GM21825 (cell line): ENCODE data around the gene RASAL2.
"Not testable (repeated sequence)": the region's sequence is repeated elsewhere in the genome, so short reads cannot be mapped to it uniquely, and the experiment has no call there.

Experiments
- ATAC-seq: cut with Tn5 transposase; IDR thresholded peaks from one replicate; pipeline ENCODE4 v1.9.1; 2021; ENCODE audit warnings: mild to moderate bottlenecking, moderate library complexity; ENCODE audit not compliant: unreplicated experiment

The RASAL2 gene

GRCh38 chr1:178330848-178331497 is 237.1 kb downstream of the RASAL2 start:
- no peak for ATAC-seq

DNA sequence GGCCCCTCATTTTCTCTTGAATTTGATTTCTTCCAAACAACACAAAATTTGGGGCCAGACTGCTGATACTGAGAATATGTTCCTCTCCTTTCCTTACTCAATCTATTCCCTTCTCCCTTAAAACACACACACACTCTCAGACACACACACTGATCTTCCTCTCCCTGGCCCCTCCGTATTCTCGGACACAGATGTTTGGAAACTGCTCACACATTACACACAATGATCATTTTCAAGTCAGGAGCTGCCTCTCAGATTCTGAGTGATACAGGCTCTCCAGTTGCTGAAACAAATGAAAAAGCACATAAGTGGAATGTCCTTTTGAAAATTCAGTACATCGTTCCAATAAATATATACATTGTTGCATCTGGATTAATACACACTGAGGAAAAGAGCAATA is 241.5 kb downstream of the RASAL2 start:
- ATAC-seq = no peak

GRCh38 chr1:178337091-178337706 is 243.3 kb downstream of the RASAL2 start:
- ATAC-seq = no peak

DNA sequence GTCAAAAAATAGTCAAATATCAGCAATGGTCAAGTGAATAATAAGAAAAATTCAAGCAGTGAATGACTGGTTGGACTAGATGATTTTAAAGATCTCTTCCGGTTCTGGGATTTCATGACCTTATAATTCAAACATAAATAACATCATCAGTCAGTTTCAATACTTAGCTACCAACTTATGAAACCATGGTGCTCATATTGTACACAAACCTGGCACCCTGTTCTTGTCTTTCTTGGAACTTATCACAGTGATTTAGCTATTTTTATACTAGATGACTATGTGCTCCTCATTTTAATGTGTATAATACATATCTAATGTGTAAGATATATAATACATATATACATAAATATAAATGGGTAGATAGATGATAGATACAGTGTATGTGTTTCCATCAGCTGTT is 245.9 kb downstream of the RASAL2 start:
- no peak for ATAC-seq

DNA sequence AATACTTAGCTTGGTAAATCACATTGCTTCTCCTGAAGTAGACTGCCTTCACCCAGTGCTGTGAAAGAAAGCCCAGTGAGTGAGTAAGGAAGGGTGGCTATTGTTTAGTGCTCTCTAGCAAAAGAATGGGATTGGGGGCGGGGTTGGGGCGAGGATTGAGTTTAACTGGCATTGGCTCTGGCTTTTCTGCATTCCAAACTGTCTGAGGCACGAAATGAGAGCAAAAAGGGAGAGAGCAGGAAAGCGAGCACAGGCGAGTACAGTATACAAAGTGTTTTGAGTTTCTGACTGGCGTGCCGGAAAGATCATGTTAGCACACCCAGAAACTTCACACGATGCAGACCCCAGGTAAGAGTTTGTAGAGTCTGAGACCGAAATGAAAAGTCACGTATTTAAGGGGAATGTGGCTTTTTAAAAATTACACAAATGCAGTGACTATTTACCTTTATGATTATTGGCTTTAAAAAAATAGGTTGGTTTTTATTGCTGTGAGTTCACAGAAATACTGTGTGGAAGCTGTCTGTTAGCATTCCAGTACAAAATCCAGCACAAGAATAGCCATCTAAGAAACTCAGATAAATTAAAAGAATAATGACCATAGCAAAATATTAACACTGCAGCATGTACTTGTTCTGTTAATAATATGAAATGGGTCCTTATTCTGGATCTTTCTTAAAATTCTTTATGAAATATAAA is 247.5 kb downstream of the RASAL2 start:
- ATAC-seq = no peak

DNA sequence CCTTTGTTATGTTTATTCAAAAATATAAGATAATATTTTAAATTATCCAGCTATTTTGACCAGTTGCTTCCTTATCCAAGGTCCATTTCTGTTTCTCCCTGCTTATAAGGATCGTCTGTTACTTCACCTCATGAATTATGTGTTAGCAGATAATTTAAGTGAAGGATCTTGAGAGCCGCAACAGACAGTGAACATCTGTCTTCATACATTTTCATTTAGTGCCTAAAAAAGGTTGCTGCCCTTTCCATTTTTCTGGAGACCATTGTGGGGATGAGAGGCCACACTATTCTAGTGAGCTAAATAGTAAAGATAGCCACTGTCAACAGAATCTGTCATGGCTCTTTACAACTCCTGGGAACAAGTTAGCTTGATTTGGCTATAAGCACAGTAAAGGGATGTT is 248.8 kb downstream of the RASAL2 start:
- ATAC-seq = no peak

GRCh38 chr1:178344513-178345091 is 250.7 kb downstream of the RASAL2 start:
- ATAC-seq = no peak

GRCh38 chr1:178345238-178345637 is 251.3 kb downstream of the RASAL2 start:
- ATAC-seq = no peak

DNA sequence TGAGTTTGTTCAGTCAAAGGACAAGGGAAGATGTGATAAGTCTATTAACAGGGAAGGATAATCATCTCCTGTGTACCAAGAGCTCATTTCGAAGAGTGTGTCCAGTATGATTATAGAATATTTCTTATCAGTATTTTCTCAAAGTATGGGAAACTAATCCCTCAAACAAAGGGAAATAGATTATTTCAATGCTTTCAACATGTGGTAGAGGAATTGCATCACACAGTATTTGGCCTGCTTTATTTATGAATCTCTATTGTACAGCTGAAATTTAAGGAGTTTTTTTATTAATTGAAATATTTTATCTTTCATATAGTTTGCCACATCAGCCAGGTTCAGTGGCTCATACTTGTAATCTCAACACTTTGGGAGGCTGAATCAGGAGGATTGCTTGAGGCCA is 251.9 kb downstream of the RASAL2 start:
- no peak for ATAC-seq

GRCh38 chr1:178349801-178350200 is 255.9 kb downstream of the RASAL2 start:
- no peak for ATAC-seq

- ATAC-seq = not testable (repeated sequence)
Measured at GRCh38 chr1:178351911-178352310, 258.0 kb downstream of the RASAL2 start.

DNA sequence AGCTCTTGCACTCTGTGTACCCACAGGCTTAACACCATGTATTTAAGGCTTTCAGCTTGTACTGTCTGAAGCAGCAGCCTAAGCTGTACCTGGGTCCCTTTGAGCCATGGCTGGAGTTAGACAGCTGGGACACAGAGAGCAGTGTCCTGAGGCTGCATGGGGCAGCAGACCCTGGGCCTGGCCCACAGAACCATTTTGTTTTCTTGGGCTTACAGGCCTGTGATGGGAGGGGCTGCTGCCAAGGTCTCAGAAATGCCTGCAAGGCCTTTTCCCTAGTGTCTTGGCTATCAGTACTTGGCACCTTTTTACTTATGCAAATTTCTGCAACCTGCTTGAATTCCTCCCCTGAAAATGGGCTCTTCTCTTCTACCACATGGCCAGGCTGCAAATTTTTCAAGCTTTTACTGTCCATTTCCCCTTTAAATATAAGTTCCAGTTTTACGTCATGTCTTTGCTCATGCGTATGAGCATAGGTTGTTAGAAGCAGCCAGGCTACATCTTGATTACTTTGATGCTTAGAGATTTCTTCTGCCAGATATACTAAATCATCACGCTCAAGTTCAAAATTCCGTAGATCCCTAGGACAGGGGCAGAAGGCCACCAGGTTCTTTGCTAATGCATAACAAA is 259.0 kb downstream of the RASAL2 start:
- ATAC-seq = no peak

DNA sequence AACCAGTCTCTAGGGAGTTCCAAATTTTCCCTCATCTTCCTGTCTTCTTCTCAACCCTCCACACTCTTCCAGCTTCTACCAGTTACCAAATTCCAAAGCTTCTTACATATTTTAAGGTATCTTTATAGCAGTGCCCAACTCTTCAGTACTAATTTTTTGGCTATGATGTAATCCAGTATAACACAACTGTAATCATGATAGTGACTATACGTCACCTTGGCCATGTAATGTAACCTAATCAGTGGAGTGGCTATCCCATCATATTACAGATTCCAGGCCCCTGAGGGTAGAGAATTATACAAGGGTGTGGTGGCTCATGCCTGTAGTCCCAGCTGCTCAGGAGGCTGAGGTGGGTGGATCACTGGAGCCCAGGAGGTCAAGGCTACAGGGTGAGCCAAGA is 259.6 kb downstream of the RASAL2 start:
- no peak for ATAC-seq

- no peak for ATAC-seq
Measured at GRCh38 chr1:178354816-178355215, 260.9 kb downstream of the RASAL2 start.

DNA sequence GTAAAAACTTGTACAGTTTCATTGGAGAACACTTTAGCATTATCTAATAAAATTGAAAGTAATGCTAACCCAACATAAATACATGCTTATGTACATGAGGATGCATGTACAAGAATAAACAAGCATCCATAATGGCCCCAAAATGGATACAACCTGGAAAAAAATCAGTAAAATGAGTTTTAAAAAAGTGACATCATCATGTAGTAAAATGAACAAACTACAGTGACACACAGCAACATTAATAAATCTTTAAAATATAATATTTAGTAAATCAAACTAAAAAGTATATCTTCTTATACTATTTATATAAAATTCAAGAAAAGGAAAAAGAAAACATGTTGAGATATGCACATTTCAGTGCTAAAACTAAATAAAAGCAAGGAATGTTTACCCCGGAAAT is 262.4 kb downstream of the RASAL2 start:
- no peak for ATAC-seq

GRCh38 chr1:178358456-178358855 is 264.6 kb downstream of the RASAL2 start:
- ATAC-seq = no peak

GRCh38 chr1:178360421-178360820 is 266.5 kb downstream of the RASAL2 start:
- no peak for ATAC-seq

GRCh38 chr1:178361847-178362246 is 267.9 kb downstream of the RASAL2 start:
- ATAC-seq = no peak

GRCh38 chr1:178362747-178363146 is 268.8 kb downstream of the RASAL2 start:
- ATAC-seq = no peak

GRCh38 chr1:178364782-178365181 is 270.9 kb downstream of the RASAL2 start:
- ATAC-seq = no peak

- ATAC-seq = no peak
Measured at GRCh38 chr1:178367151-178367550, 273.2 kb downstream of the RASAL2 start.
